HepG2 (cell line): ENCODE results near the gene ADCY9. TPM values are rescaled to one million over a fixed set of nuclear protein-coding genes. Genes with fewer than 3 reads are reported as not detected.

Experiments
- BCL6 ChIP-seq: IDR thresholded peaks from 2 replicates; pipeline ENCODE4 v1.6.1; 2016; ENCODE audit warnings: missing genetic modification reagents, missing compliant biosample characterization
- ELF1 ChIP-seq: sonication (generic); formaldehyde crosslinking; IDR thresholded peaks from 2 replicates; pipeline ENCODE4 v1.4.0; 2020; ENCODE audit warnings: missing genetic modification reagents
- FOSL1 ChIP-seq: sonication (generic); formaldehyde crosslinking; IDR thresholded peaks from 2 replicates; pipeline ENCODE4 v1.9.0; 2021; ENCODE audit warnings: missing genetic modification reagents, borderline replicate concordance
- GMEB1 ChIP-seq: sonication (generic); formaldehyde crosslinking; IDR thresholded peaks from 2 replicates; pipeline ENCODE4 v1.5.1; 2020; ENCODE audit warnings: missing genetic modification reagents, mild to moderate bottlenecking, borderline replicate concordance
- GTF3A ChIP-seq: sonication (generic); formaldehyde crosslinking; conservative IDR thresholded peaks from 2 replicates; pipeline ENCODE4 v1.4.0; 2020; ENCODE audit warnings: mild to moderate bottlenecking, missing genetic modification reagents
- HHEX ChIP-seq: IDR thresholded peaks from 2 replicates; pipeline ENCODE4 v1.6.1; 2016; ENCODE audit warnings: control low read depth
- HNF1A ChIP-seq, 2 experiments: sonication (generic) in 1 of 2; formaldehyde crosslinking in 1 of 2; IDR thresholded peaks; 2 replicates each; pipeline versions ENCODE4 v1.4.0 to v1.6.1; 2016 to 2020; ENCODE audit warnings: borderline replicate concordance in 1 of 2, low read depth in 1 of 2, mild to moderate bottlenecking in 1 of 2, missing genetic modification reagents in 1 of 2
- JUNB ChIP-seq: sonication (generic); formaldehyde crosslinking; IDR thresholded peaks from 2 replicates; pipeline ENCODE4 v1.8.0; 2022; ENCODE audit warnings: missing genetic modification reagents, mild to moderate bottlenecking, borderline replicate concordance
- MAFG ChIP-seq: sonication (generic); formaldehyde crosslinking; IDR thresholded peaks from 2 replicates; pipeline ENCODE4 v1.5.1; 2020; ENCODE audit warnings: mild to moderate bottlenecking, missing genetic modification reagents
- NBN ChIP-seq: fragments of 450-650 bp; conservative IDR thresholded peaks from 2 replicates; pipeline ENCODE4 v1.6.1; 2017
- PREB ChIP-seq: sonication (generic); formaldehyde crosslinking; IDR thresholded peaks from 2 replicates; pipeline ENCODE4 v1.4.0; 2020; ENCODE audit warnings: missing genetic modification reagents
- PTBP1 ChIP-seq: fragments of 200-400 bp; formaldehyde crosslinking; IDR thresholded peaks from 2 replicates; pipeline ENCODE4 v1.6.1; 2018; ENCODE audit warnings: low read length, low read depth; ENCODE audit not compliant: poor library complexity, severe bottlenecking
- RFX1 ChIP-seq: fragments of 450-650 bp; IDR thresholded peaks from 2 replicates; pipeline ENCODE4 v1.6.1; 2017
- STAT5B ChIP-seq: sonication (generic); formaldehyde crosslinking; IDR thresholded peaks from 2 replicates; pipeline ENCODE4 v1.4.0; 2020; ENCODE audit warnings: missing genetic modification reagents
- TEAD3 ChIP-seq: optimal IDR thresholded peaks from 2 replicates; pipeline ENCODE3; 2016; ENCODE audit warnings: borderline replicate concordance
- TOPORS ChIP-seq: sonication (generic); formaldehyde crosslinking; IDR thresholded peaks from 2 replicates; pipeline ENCODE4 v1.8.0; 2023; ENCODE audit warnings: mild to moderate bottlenecking, missing genetic modification reagents
- TRIM24 ChIP-seq: sonication (generic); formaldehyde crosslinking; IDR thresholded peaks from 2 replicates; pipeline ENCODE4 v1.8.0; 2022; ENCODE audit warnings: mild to moderate bottlenecking, missing genetic modification reagents
- ZKSCAN8 ChIP-seq: IDR thresholded peaks from 2 replicates; pipeline ENCODE4 v1.6.1; 2016; ENCODE audit warnings: borderline replicate concordance, missing genetic modification reagents, missing compliant biosample characterization
- ZNF124 ChIP-seq: sonication (generic); formaldehyde crosslinking; IDR thresholded peaks from 2 replicates; pipeline ENCODE4 v1.4.0; 2020; ENCODE audit warnings: missing genetic modification reagents
- ZNF207 ChIP-seq: fragments of 450-650 bp; IDR thresholded peaks from 2 replicates; pipeline ENCODE4 v1.6.1; 2016; ENCODE audit warnings: antibody characterized with exemption, borderline replicate concordance
- ZNF235 ChIP-seq: sonication (generic); formaldehyde crosslinking; IDR thresholded peaks from 2 replicates; pipeline ENCODE4 v1.8.1; 2023; ENCODE audit warnings: mild to moderate bottlenecking, missing genetic modification reagents, borderline replicate concordance
- ZNF563 ChIP-seq: sonication (generic); formaldehyde crosslinking; IDR thresholded peaks from 2 replicates; pipeline ENCODE4 v1.8.0; 2022; ENCODE audit warnings: mild to moderate bottlenecking, moderate library complexity, missing genetic modification reagents
- ZNF605 ChIP-seq: sonication (generic); formaldehyde crosslinking; IDR thresholded peaks from 2 replicates; pipeline ENCODE4 v1.8.0; 2022; ENCODE audit warnings: mild to moderate bottlenecking, missing genetic modification reagents
- polyA plus RNA-seq, 8 experiments: library from polyadenylated mRNA; depleted of rRNA in 3 of 8; stranded (reverse) in 7 of 8; unstranded in 1 of 8; fragments of >200 nt; fragmentation: Illumina TruSeq in 4 of 8; extraction: Trizol in 4 of 8; gene quantifications; 2 replicates each; pipeline versions ENCODE4 v1.2.1 to v1.2.3, GENCODE V29; 2011 to 2016; ENCODE audit warnings: low read depth in 4 of 8, missing spikeins in 1 of 8, mixed read lengths in 1 of 8; ENCODE audit not compliant: insufficient read depth in 1 of 8
- total RNA-seq, 5 experiments: library from RNA; depleted of rRNA; stranded (reverse); fragments of >200 nt; fragmentation: Illumina TruSeq; extraction: Trizol; gene quantifications; 2 replicates each; pipeline ENCODE4 v1.2.3, GENCODE V29; 2016; ENCODE audit warnings: low read depth in 1 of 5

ADCY9 gene
- total and polyA plus RNA-seq, 2 of the 13 experiments (the other 11 are each of a cell fraction or from before 2014, with no cell fraction given) = 11.2 to 13.9 TPM

GRCh38 chr16:4116325-4117249 lies at the start of gene ADCY9 (continued):
- TF ChIP-seq HNF1A (IDR thresholded peaks at IDR 0.05; ENCODE audit: low read depth) = no peak
- TF ChIP-seq HNF1A (CRISPR knock-in tag; IDR thresholded peaks at IDR 0.05; ENCODE audit: borderline replicate concordance) = no peak
- no peak for TF ChIP-seq PREB (CRISPR knock-in tag)
- TF ChIP-seq RFX1 = no peak
- TF ChIP-seq FOSL1 (CRISPR knock-in tag) = no peak
- 0 out of 2 replicates have a peak, but pooled peaks have one; percentile 51 for TF ChIP-seq TOPORS (CRISPR knock-in tag)
- TF ChIP-seq ZNF563 (CRISPR knock-in tag) = no peak
- TF ChIP-seq ZNF235 = no peak
- TF ChIP-seq HHEX (CRISPR knock-in tag) = no peak
- no peak for TF ChIP-seq JUNB (CRISPR knock-in tag)
- no peak for TF ChIP-seq TRIM24 (CRISPR knock-in tag)
- TF ChIP-seq BCL6 = 0 out of 2 replicates have a peak, but pooled peaks have one; percentile 21
- no peak for TF ChIP-seq ZNF207
- TF ChIP-seq NBN = no peak
- no peak for TF ChIP-seq ZNF605 (CRISPR knock-in tag)
- no peak for TF ChIP-seq MAFG (CRISPR knock-in tag)
- TF ChIP-seq ZKSCAN8 (CRISPR knock-in tag) = no peak
- TF ChIP-seq PTBP1 = no peak
- TF ChIP-seq GTF3A (CRISPR knock-in tag) = no peak
- TF ChIP-seq ZNF124 (CRISPR knock-in tag) = no peak
- TF ChIP-seq GMEB1 (CRISPR knock-in tag) = 0 out of 2 replicates have a peak, but pooled peaks have one; percentile 52
- no peak for TF ChIP-seq TEAD3
- TF ChIP-seq STAT5B (CRISPR knock-in tag) = no peak
- TF ChIP-seq ELF1 (CRISPR knock-in tag) = no peak
